GM23338 (cell line): ENCODE data around the gene TNFSF4.

Experiments
- CTCF ChIP-seq, 2 experiments: fragments of 200-600 bp in 1 of 2; sonication (generic) in 1 of 2; conservative IDR thresholded peaks; 2 replicates each; pipeline versions ENCODE4 v1.5.1 to v1.6.1; 2016 to 2017; ENCODE audit warnings: antibody characterized with exemption in 2 of 2, low read depth in 2 of 2, mild to moderate bottlenecking in 2 of 2, moderate library complexity in 1 of 2
- EZH2 ChIP-seq: fragments of 200-600 bp; sonication (generic); IDR thresholded peaks from one replicate; pipeline ENCODE4 v1.8.0; 2017; ENCODE audit warnings: antibody characterized with exemption, mild to moderate bottlenecking, low read depth; ENCODE audit not compliant: unreplicated experiment
- EZH2phosphoT487 ChIP-seq: fragments of 200-600 bp; sonication (generic); IDR thresholded peaks from one replicate; pipeline ENCODE4 v1.8.1; 2018; ENCODE audit warnings: antibody characterized with exemption; ENCODE audit not compliant: unreplicated experiment
- NANOG ChIP-seq: IDR thresholded peaks from 2 replicates; pipeline ENCODE4 v1.6.1; 2016; ENCODE audit warnings: antibody characterized with exemption, borderline replicate concordance
- POLR2AphosphoS5 ChIP-seq: IDR thresholded peaks from 2 replicates; pipeline ENCODE4 v1.6.1; 2016; ENCODE audit warnings: antibody characterized with exemption, low read depth
- REST ChIP-seq: IDR thresholded peaks from one replicate; pipeline ENCODE4 v1.6.1; 2018; ENCODE audit warnings: antibody characterized with exemption; ENCODE audit not compliant: unreplicated experiment

DNA sequence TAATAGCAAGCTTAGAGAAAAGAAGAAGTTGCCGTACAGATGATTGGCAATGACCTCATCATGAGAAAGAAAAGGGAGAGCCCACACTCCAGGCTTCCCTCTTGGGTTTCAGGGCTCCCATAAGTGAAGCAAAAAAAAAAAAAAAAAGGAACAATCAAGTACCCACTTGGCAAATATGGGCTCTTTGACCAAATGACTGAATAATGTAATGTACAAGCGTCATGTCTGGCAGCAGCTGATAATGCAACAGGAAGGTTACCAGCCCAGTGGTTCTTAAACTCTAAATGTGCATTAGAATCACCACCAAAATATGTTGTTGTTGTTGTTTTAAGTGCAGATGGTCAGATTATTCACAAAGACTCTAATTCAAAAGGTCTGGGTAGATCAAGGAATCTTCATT, 13.5 kb downstream of the TNFSF4 start:
- TF ChIP-seq CTCF (conservative IDR thresholded peaks at IDR 0.05; ENCODE audit: low read depth in 2 of 2): no peak
- no peak for TF ChIP-seq EZH2phosphoT487
- TF ChIP-seq NANOG: no peak
- no peak for TF ChIP-seq POLR2AphosphoS5
- TF ChIP-seq REST: no peak
- TF ChIP-seq EZH2: no peak
